ENCODE results near the gene PGAP2. TPM values are rescaled to one million over a fixed set of nuclear protein-coding genes. Genes with fewer than 3 reads are reported as not detected.

The PGAP2 gene
- total and polyA plus RNA-seq, 2 of the 4 experiments (the other 2 are of a cell fraction), result 10.6 to 31.3 TPM

- dilution Hi-C loops (cut with HindIII; ENCODE audit: low sequenced_read_pairs, unreplicated experiment) (no loop called here), in situ Hi-C loops (cut with MboI; ENCODE audit: low sequenced_read_pairs) (no loop called here), intact Hi-C loops (cut with micrococcal nuclease) (no loop called here)
- Histone ChIP-seq H3K4me1 (ENCODE audit: control insufficient read depth, insufficient read depth, low read length) (peaks cover 22% of the 10 kb centered on the region), H3K27me3 (ENCODE audit: control insufficient read depth, insufficient read depth, low read length) (no peaks in the 10 kb centered on the region), H4K91ac (ENCODE audit: insufficient read depth, low read depth, low read length) (no peak overlapping the region), H3K9me1 (ENCODE audit: insufficient read depth, low read length) (peaks cover 53% of the 10 kb centered on the region), H2BK15ac (ENCODE audit: low read depth, low read length) (no peak overlapping the region), H3K23ac (ENCODE audit: low read depth, low read length) (no peak overlapping the region), H3K27ac (ENCODE audit: insufficient read depth, low read length) (no peak overlapping the region), H2BK20ac (ENCODE audit: low read depth, low read length) (no peak overlapping the region), H2AK9ac (replicated peaks; ENCODE audit: low read depth, low read length, poor library complexity) (no peak overlapping the region), H3K9me3 (ENCODE audit: control insufficient read depth, insufficient read depth, low read length) (no peaks in the 10 kb centered on the region), H3K9ac (ENCODE audit: low read depth, low read length) (no peak overlapping the region), H3K56ac (ENCODE audit: extremely low read depth, insufficient read depth, low read length) (no peak overlapping the region), H3K4me3 (ENCODE audit: insufficient read depth, low read depth, low read length) (no peak overlapping the region), H2BK120ac (ENCODE audit: low read depth, low read length) (no peak overlapping the region), H4K8ac (ENCODE audit: low read depth in 2 of 2, low read length in 2 of 2) (no peak overlapping the region), H2BK5ac (ENCODE audit: low read depth, low read length, poor library complexity, severe bottlenecking) (no peak overlapping the region), H4K5ac (ENCODE audit: low read depth, low read length) (no peak overlapping the region), H3K36me3 (ENCODE audit: control insufficient read depth, insufficient read depth, low read length) (peaks cover 2% of the 10 kb centered on the region; the same call in 1 of the 2 replicates), H2AK5ac (ENCODE audit: low read depth, low read length) (no peak overlapping the region), H2AFZ (replicated peaks; ENCODE audit: low read length, poor library complexity) (no peak overlapping the region), H3K4ac (ENCODE audit: low read depth, low read length) (no peak overlapping the region), H3K14ac (replicated peaks; ENCODE audit: low read depth, low read length) (no peak overlapping the region), H3K18ac (ENCODE audit: low read depth, low read length) (no peak overlapping the region), H4K20me1 (ENCODE audit: insufficient read depth, low read length) (peaks cover 81% of the 10 kb centered on the region), H3K4me2 (ENCODE audit: low read depth, low read length) (no peak overlapping the region), H3K79me1 (ENCODE audit: low read depth in 1 of 2, low read length in 2 of 2) (peaks cover 54 to 82% of the 10 kb centered on the region in 2 experiments)
- ChIA-PET CTCF (no interaction called here), POLR2A (ENCODE audit: unreplicated experiment) (interaction anchor here (0.6 kb wide), 1 partner anchor 11 kb away, joined by 6 read pairs; no protein-coding TSS in a partner anchor)
- no CpG with 5 or more reads among the region's 5 CpGs for WGBS, 2 experiments (ENCODE audit: extremely low coverage in 2 of 2, insufficient read length in 1 of 2)
- TF ChIP-seq RFX5 (IDR thresholded peaks at IDR 0.05; ENCODE audit: low read depth, low read length) (no peak), POLR2A (IDR thresholded peaks at IDR 0.05; ENCODE audit: low read depth, low read length) (no peak), SMC3 (IDR thresholded peaks at IDR 0.05; ENCODE audit: low read depth, low read length) (no peak), RCOR1 (IDR thresholded peaks at IDR 0.05; ENCODE audit: insufficient replicate concordance, low read length) (no peak), CHD1 (IDR thresholded peaks at IDR 0.05; ENCODE audit: low read depth, low read length) (no peak), NFE2L2 (IDR thresholded peaks at IDR 0.05; ENCODE audit: low read depth, low read length) (no peak), MAFK (IDR thresholded peaks at IDR 0.05; ENCODE audit: low read depth, low read length) (no peak), BHLHE40 (IDR thresholded peaks at IDR 0.05; ENCODE audit: low read depth, low read length) (no peak)
- no TSS peak for BruUV-seq (replicated peaks)
- DNase-seq (no peak), ATAC-seq (ENCODE audit: low read depth) (no peak)
Observed at GRCh38 chr11:3836903-3837302, 28.5 kb downstream of the PGAP2 start.
